Ascending aorta (tissue), 2 donors: ENCODE measurements around the gene EDIL3. TPM values are rescaled to one million over a fixed set of nuclear protein-coding genes. Genes with fewer than 3 reads are reported as not detected.

Source experiments
- DNase-seq, 2 donors: peaks; one replicate each; pipeline ENCODE4 v3.0.0-alpha.2; 2019; ENCODE audit warnings: low spot score in 2 of 2
- H3K27ac ChIP-seq, 2 donors: fragments of 200-600 bp; sonication (generic); one replicate each; pipeline ENCODE4 v1.5.1; 2016 to 2017; ENCODE audit warnings: mild to moderate bottlenecking in 1 of 2
- H3K27me3 ChIP-seq: fragments of 200-600 bp; sonication (generic); one replicate; pipeline ENCODE4 v1.5.1; 2017
- H3K36me3 ChIP-seq, 2 donors: fragments of 200-600 bp; sonication (generic); one replicate each; pipeline ENCODE4 v1.5.1; 2016
- H3K4me1 ChIP-seq, 2 donors: fragments of 200-600 bp; sonication (generic); one replicate each; pipeline ENCODE4 v1.5.1; 2016 to 2017; ENCODE audit warnings: mild to moderate bottlenecking in 1 of 2
- H3K4me3 ChIP-seq, 2 donors: fragments of 200-600 bp; sonication (generic); one replicate each; pipeline ENCODE4 v1.5.1; 2016 to 2017; ENCODE audit warnings: mild to moderate bottlenecking in 1 of 2
- H3K9me3 ChIP-seq, 2 donors: fragments of 200-600 bp; sonication (generic); one replicate each; pipeline ENCODE4 v1.5.1; 2016
- intact Hi-C: fragments of 100-400 bp; cut with DNase I; formaldehyde crosslinking; loops from one replicate; pipeline ENCODE4 v1.15.1; 2023
- total RNA-seq: library from RNA; depleted of rRNA; stranded (reverse); fragments of >200 nt; gene quantifications from one replicate; pipeline ENCODE4 v1.1.0, GENCODE V29; 2016
- TF ChIP-seq, protein P1 (sequence below), 3 experiments: fragments of 200-600 bp in 2 of 3; fragments of 450-650 bp in 1 of 3; sonication (generic) in 2 of 3; IDR thresholded peaks; one replicate each; pipeline ENCODE4 v1.5.1; 2016 to 2019; ENCODE audit warnings: antibody characterized with exemption in 3 of 3, mild to moderate bottlenecking in 1 of 3, moderate library complexity in 1 of 3

EDIL3 gene
- total RNA-seq, 1 donor from 2014 or later = 68.1 TPM

DNA sequence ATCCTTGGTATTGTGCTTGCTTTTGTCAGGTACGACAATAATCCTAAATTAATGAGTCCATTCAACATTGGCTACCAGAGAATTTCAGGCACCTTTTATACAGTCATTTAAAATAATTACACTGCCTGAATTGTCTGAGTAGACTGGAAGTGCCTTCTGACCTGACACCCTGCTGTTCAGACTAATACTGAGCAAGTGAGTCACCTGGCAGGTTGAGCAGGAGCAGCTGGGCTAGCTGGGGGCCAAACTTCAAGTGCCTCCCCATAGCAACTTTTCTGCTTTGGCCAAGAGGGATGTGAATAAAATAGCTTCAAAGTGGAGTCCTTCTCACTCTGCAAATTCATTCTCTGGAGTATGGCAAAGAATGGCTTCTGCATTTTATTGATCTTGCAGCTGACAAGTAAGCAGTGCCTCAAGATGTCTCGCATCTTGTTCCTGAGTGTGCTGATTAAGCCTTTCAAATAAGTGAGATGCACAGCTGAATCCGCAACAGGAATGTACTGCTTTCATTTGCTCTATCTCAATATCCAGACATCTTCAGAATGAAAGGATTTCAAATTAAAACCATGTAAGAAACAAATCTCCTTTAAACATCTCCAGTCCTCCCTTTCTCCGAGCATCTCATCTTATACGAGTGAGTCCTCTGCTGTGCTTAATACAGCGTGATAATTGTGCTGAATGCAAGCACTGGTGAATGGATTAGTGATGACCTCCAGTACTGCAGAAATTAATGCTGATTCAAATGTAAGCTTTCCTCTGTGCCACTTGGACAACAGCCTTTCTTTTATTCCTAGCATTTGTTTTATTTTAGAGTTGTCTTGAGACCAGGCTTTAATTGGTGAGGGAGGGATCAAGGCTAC, 271.2 kb downstream of the EDIL3 start:
- Histone ChIP-seq H3K27me3 (no peaks in the 10 kb centered on the region), H3K4me3 (no peak overlapping the region), H3K27ac (no peak overlapping the region), H3K36me3 (no peaks in the 10 kb centered on the region), H3K9me3 (no peaks in the 10 kb centered on the region), H3K4me1 (no peaks in the 10 kb centered on the region)
- no peak for DNase-seq
- TF ChIP-seq, protein P1, sequence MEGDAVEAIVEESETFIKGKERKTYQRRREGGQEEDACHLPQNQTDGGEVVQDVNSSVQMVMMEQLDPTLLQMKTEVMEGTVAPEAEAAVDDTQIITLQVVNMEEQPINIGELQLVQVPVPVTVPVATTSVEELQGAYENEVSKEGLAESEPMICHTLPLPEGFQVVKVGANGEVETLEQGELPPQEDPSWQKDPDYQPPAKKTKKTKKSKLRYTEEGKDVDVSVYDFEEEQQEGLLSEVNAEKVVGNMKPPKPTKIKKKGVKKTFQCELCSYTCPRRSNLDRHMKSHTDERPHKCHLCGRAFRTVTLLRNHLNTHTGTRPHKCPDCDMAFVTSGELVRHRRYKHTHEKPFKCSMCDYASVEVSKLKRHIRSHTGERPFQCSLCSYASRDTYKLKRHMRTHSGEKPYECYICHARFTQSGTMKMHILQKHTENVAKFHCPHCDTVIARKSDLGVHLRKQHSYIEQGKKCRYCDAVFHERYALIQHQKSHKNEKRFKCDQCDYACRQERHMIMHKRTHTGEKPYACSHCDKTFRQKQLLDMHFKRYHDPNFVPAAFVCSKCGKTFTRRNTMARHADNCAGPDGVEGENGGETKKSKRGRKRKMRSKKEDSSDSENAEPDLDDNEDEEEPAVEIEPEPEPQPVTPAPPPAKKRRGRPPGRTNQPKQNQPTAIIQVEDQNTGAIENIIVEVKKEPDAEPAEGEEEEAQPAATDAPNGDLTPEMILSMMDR (IDR thresholded peaks at IDR 0.05) = no peak
- intact Hi-C loops = no loop called here

DNA sequence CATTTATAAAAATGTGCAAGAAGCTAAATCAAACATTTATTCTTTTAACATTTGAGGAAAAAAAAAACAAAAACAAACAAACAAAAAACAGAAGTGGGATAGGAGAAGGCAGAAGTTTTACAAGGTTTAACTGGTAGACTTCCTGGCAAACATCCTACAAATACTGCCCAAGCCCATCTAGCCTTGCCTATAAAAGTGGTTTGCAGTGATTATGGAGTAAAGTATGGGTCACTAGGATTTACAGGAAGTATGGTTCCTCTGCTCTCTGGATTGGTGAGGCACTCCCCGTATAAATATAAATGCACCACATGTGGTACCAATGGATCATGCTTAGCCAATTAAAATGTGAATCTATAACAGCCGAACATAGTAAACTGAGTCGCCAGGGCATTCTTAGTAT, 291.9 kb downstream of the EDIL3 start:
- Histone ChIP-seq H3K9me3 (no peaks in the 10 kb centered on the region), H3K4me1 (no peaks in the 10 kb centered on the region), H3K27me3 (no peaks in the 10 kb centered on the region), H3K4me3 (no peak overlapping the region), H3K36me3 (no peaks in the 10 kb centered on the region), H3K27ac (no peak overlapping the region)
- no peak for DNase-seq
- TF ChIP-seq, protein P1 (IDR thresholded peaks at IDR 0.05) = no peak
- intact Hi-C loops = no loop called here

DNA sequence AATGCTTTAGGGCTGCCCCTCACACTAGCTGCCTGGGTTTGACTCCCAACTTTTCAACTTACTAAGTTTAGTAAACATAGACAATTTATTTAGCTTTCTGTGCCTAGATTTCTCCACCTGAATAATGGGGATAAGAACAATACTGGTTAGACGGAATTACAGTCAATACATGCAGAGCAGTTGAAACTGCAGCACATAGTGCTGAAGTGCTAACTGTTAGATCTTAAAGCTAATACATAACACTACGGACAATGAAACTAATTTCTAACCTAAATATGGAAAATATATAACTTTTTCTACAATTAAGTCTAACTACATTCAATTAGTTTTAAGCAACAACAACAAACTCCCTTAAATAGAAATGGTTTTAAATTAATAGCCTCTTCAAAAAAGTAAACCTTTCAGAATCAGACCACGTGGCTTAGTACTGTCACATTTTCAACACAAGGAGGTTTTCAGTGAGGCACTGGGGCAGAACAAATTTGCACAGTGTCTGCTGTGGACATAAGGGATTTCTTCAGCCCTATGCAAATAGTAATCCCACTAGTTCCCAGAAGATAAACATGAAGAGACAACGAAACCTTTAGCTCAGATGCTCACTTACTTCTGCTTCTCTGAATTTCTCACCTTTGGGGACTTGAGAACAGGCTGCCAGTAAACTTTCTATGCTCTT, 293.4 kb downstream of the EDIL3 start:
- no peak for DNase-seq
- no peak overlapping the region for H3K27ac ChIP-seq
- H3K4me1 ChIP-seq = no peaks in the 10 kb centered on the region
- H3K36me3 ChIP-seq = no peaks in the 10 kb centered on the region
- no peaks in the 10 kb centered on the region for H3K9me3 ChIP-seq
- TF ChIP-seq, protein P1 (IDR thresholded peaks at IDR 0.05) = no peak
- no peaks in the 10 kb centered on the region for H3K27me3 ChIP-seq
- intact Hi-C loops = no loop called here
- H3K4me3 ChIP-seq = no peak overlapping the region

DNA sequence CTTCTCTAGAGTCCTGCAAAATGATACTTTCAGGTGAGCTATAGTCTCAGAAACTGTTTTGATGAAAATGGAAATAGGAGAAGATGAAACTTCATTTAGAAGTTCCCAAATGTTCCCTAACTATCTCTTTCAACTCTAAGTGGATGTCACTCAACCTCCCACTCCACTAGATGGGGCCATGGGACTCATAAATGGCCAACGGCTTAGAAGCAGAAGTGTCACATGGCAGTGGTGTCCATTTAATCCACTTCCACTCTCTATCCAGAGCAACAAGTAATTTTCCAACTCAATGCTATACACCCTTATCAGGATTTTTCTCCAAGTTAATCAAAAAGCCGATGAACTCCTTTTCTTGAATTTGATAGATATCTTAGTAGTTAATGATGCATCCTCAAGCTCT, 295.7 kb downstream of the EDIL3 start:
- TF ChIP-seq, protein P1 (IDR thresholded peaks at IDR 0.05) = peak in 1 of 3 experiments; percentile 19
- no peak overlapping the region for H3K27ac ChIP-seq
- no peaks in the 10 kb centered on the region for H3K4me1 ChIP-seq
- no peaks in the 10 kb centered on the region for H3K9me3 ChIP-seq
- no peak overlapping the region for H3K4me3 ChIP-seq
- no peaks in the 10 kb centered on the region for H3K36me3 ChIP-seq
- no peaks in the 10 kb centered on the region for H3K27me3 ChIP-seq
- no peak for DNase-seq
- intact Hi-C loops = no loop called here

DNA sequence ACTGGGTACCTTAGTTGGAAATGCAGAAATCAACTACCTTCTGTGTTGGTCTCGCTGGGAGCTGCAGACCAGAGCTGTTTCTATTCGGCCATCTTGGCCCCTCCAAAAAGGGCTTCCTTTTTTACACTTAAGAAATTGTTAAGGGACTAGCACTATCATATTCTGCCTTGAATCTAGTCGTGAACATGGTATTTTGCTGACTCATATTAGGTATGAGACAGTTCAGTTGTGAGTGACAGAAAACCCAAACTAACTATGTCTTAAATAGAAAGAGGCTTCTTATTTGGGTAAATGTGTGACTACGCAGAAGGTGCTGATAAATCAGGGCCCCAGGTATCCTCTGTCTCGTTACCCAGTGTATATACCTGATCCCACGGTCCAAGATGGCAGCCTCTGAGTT, 298.2 kb downstream of the EDIL3 start:
- DNase-seq = no peak
- Histone ChIP-seq H3K9me3 (no peaks in the 10 kb centered on the region), H3K4me1 (no peaks in the 10 kb centered on the region), H3K27me3 (no peaks in the 10 kb centered on the region), H3K4me3 (no peak overlapping the region), H3K36me3 (no peaks in the 10 kb centered on the region), H3K27ac (no peak overlapping the region)
- intact Hi-C loops = no loop called here
- TF ChIP-seq, protein P1 (IDR thresholded peaks at IDR 0.05) = no peak
